GM12801 (cell line): ENCODE measurements around the gene GPC6.

ENCODE experiments used
- TF ChIP-seq, protein P1 (sequence below): IDR thresholded peaks from one replicate; pipeline ENCODE4 v1.5.1; 2011; ENCODE audit warnings: control low read depth; ENCODE audit not compliant: insufficient read length; ENCODE audit errors: extremely low read depth

The GPC6 gene

DNA sequence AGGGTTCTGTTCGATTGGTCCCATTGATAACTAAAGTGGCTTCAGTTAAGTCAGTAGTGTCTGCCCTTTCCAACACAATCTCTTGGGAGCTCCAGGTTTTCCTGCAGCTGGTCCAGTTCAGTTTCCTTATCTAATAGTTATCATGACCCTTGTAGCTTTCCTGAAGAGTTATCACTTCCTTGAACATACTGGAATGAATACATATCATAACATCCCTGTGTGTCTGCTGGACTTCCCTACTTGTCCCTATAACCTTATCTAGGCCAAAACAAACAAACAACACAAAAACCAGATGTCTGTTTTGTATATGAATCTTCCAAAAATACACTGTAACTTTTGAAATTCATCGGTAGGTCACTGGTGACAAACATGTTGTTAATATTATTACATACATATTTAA is 1085.3 kb downstream of the GPC6 start:
- TF ChIP-seq, protein P1, sequence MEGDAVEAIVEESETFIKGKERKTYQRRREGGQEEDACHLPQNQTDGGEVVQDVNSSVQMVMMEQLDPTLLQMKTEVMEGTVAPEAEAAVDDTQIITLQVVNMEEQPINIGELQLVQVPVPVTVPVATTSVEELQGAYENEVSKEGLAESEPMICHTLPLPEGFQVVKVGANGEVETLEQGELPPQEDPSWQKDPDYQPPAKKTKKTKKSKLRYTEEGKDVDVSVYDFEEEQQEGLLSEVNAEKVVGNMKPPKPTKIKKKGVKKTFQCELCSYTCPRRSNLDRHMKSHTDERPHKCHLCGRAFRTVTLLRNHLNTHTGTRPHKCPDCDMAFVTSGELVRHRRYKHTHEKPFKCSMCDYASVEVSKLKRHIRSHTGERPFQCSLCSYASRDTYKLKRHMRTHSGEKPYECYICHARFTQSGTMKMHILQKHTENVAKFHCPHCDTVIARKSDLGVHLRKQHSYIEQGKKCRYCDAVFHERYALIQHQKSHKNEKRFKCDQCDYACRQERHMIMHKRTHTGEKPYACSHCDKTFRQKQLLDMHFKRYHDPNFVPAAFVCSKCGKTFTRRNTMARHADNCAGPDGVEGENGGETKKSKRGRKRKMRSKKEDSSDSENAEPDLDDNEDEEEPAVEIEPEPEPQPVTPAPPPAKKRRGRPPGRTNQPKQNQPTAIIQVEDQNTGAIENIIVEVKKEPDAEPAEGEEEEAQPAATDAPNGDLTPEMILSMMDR: no peak

DNA sequence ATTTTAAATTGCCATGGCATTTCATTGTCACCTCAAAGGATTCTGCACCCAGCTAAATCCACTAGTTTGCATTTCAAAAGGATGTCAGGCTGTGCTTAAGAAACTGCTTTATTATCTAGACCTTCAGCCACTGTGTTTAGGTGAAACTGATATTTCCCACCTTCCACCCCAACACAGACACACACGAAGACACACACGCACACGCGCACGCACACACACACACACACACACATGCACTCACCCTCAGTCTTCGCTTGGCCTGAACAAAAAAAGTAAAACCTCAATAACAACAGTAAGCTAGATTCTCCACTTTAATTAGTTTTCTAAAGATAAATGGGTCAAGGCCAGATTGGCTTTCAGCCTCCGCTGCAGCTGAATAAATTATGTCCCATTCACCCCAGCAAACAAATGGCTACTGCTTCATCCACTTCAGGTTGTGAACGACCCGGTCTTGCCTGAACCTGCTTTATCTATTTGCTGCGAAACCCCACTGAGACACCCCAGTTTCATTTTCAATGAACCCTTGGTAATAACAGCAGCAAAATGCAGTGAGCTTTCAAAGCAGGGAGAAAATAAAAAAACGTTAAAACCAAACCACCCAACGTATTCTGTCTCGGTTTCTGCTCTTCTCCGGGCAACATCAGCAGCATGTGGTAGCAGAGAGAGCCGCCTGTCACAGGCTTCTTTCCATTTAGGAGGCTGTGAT is 1086.1 kb downstream of the GPC6 start:
- TF ChIP-seq, protein P1: no peak

DNA sequence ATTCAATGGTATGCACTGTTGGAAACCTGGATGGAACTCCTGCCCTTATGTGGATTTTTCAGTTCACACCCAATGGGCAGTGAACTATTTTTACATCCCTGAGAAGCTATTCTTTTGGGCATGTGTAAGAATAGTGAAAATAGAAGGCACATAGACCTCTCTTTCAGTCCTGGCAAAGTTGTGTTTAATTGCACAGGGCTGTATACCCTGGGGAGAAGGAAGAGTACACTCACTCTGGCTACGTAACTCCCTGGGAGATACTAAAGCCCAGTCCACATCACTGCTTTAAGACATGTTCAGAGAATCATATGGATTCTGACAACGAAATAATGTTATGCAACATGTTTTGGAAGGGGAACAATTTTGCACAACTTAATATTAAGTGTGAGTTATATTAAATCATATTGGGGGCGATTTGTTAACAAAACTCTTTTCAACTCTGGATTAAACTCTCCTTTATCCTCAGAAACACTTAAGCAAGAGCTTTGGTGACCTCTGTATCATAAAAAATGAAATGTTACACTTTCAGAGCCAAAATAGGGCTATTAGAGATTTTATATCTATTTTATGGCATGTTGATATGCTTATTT is 1086.8 kb downstream of the GPC6 start:
- TF ChIP-seq, protein P1: no peak

DNA sequence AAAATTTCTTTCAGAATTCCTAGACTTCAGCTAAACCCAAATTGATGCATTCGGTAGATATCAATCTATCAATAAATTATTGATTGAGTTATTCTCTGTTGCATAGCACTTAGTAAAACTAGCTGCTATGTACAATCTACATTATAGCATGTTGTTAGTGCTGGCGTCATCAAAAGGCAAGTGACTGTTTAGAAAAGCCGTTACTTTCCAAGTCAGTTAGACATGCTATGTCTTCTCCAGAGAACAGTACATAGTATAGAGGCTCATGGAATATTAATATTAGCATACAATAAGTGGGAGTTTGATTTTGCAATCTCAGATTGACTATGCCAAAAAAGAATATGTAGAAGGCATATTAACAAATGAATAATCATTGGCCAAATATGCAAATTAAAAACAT is 1087.3 kb downstream of the GPC6 start:
- TF ChIP-seq, protein P1: no peak

DNA sequence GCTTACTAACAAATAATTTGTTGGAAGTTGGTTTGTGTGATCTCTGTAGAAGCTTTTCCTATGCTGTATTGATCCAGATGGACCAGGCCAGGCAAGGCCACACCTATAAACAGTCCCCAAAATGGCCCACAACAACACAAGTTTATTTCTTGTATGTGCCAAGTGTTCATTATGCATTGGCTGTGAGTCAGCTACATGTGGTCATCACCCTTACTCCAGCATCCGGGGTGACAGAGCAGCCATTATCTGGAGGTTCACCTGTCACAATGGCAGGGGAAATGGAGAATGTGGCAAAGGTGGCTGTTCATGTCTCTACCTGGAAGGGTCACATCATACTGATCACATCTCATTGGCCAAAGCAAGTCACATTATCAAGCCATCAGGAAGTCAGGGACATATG is 1088.6 kb downstream of the GPC6 start:
- TF ChIP-seq, protein P1: no peak

DNA sequence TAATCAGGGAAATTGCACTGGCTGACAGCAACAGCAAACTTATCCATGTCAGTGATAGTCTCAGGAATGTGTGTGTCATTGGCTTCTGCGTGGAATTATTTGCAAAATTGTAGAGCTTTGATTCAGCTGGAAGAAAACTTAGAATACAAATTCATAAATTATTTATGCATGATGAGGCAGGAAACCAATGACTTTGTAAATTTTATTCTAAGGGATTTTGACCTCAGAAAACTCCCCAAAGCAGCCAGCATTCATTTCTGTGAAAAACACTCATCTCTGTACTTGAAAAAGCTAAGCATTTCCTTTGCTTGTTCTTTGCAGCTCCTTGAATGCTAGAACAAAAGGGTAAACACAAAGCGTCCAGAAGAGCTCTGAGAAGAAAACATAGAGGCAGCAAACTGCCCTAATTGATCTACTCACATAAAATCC is 1090.5 kb downstream of the GPC6 start:
- TF ChIP-seq, protein P1: no peak

DNA sequence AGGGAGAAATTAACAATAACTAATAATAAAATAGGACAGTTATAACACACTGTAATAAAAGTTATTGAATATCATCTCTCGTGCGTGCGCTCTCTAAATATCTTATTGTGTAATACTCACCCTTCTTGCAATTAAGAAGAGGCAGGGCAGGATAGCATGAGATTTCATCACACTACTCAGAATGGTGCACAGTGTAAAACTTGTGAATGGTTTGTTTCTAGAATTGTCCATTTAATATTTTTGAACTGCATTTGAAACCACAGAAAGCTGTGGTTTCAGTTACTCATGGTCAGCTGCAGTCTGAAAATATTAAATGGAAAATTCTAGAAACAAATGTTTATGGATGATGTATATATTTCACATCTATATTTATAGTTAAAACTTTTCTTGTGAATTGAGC is 1091.8 kb downstream of the GPC6 start:
- TF ChIP-seq, protein P1: no peak
